22Rv1 (cell line): Measurements from ENCODE around the gene KITLG.

ENCODE experiments used
- ZFX ChIP-seq: fragments of 450-650 bp; IDR thresholded peaks from 2 replicates; pipeline ENCODE4 v1.6.1; 2017; ENCODE audit warnings: antibody characterized with exemption, borderline replicate concordance
- TF ChIP-seq, protein P1 (sequence below): fragments of 450-650 bp; IDR thresholded peaks from 2 replicates; pipeline ENCODE4 v1.5.1; 2017; ENCODE audit warnings: mild to moderate bottlenecking

DNA sequence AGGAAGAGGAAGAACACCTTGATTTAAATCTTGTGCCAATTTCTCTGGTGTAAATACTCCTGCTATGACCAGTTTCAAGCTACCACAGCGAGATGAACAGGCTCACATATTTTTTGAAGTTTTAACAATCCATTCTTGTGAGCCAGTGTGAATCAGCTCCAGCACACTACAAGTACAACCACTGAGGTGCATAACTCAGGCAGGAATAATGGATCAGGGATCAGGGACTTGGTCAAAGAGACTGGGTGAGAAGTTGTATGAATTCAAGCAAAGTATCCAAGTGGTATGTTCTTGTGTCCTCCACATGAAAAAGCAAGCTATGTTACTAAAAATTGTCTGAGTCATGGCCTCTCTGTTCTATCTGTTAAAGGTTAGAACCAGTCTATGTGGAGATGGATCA is 35.2 kb upstream of the KITLG start:
- TF ChIP-seq, protein P1, sequence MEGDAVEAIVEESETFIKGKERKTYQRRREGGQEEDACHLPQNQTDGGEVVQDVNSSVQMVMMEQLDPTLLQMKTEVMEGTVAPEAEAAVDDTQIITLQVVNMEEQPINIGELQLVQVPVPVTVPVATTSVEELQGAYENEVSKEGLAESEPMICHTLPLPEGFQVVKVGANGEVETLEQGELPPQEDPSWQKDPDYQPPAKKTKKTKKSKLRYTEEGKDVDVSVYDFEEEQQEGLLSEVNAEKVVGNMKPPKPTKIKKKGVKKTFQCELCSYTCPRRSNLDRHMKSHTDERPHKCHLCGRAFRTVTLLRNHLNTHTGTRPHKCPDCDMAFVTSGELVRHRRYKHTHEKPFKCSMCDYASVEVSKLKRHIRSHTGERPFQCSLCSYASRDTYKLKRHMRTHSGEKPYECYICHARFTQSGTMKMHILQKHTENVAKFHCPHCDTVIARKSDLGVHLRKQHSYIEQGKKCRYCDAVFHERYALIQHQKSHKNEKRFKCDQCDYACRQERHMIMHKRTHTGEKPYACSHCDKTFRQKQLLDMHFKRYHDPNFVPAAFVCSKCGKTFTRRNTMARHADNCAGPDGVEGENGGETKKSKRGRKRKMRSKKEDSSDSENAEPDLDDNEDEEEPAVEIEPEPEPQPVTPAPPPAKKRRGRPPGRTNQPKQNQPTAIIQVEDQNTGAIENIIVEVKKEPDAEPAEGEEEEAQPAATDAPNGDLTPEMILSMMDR = no peak
- TF ChIP-seq ZFX = no peak
